Upper lobe of right lung (tissue), 1 donor: ENCODE measurements around the gene SLC9C1. TPM values are rescaled to one million over a fixed set of nuclear protein-coding genes. Genes with fewer than 3 reads are reported as not detected.

Experiments used
- ATAC-seq: fragments of 200-7000 bp; cut with Tn5 transposase; one replicate; pipeline ENCODE4 v1.9.1; 2020; ENCODE audit warnings: mild to moderate bottlenecking, moderate library complexity
- DNase-seq: peaks from one replicate; pipeline ENCODE4 v3.0.0-alpha.2; 2020
- H3K27ac ChIP-seq: fragments of 200-600 bp; one replicate; pipeline ENCODE4 v1.8.0; 2022
- H3K27me3 ChIP-seq: fragments of 200-600 bp; one replicate; pipeline ENCODE4 v1.8.0; 2022; ENCODE audit warnings: mild to moderate bottlenecking
- H3K36me3 ChIP-seq: fragments of 200-600 bp; one replicate; pipeline ENCODE4 v1.8.0; 2022
- H3K4me1 ChIP-seq: fragments of 200-600 bp; one replicate; pipeline ENCODE4 v1.8.0; 2022
- H3K4me3 ChIP-seq: fragments of 200-600 bp; one replicate; pipeline ENCODE4 v1.8.0; 2022; ENCODE audit warnings: mild to moderate bottlenecking
- H3K9me3 ChIP-seq: fragments of 200-600 bp; one replicate; pipeline ENCODE4 v1.8.0; 2022
- CTCF ChIP-seq: fragments of 200-600 bp; IDR thresholded peaks from one replicate; pipeline ENCODE4 v1.8.0; 2022; ENCODE audit warnings: antibody characterized with exemption
- intact Hi-C: fragments of 100-400 bp; cut with DNase I; formaldehyde crosslinking; loops from one replicate; pipeline ENCODE4 v1.11.0; 2022
- long read RNA-seq: library from polyadenylated mRNA; unstranded; transcript quantifications from one replicate; pipeline ENCODE4 v2.0.0, GENCODE V29; 2021
- total RNA-seq: library from RNA; stranded (reverse); fragmentation: NEBNext Ultra II Directional; extraction: Animal tissue kit (Norgen Biotek cat#: 25700); gene quantifications from one replicate; pipeline ENCODE4 v1.2.1, GENCODE V29; 2021
- donor health status: DM: no; HTN: yes; CAD: no; lungs with severe emphysema.

Gene SLC9C1
- not detected for total RNA-seq
- long read RNA-seq, partial matches to known transcripts = 0 of 4 reads
- long read RNA-seq, other reads (novel, unspliced or antisense) = 4 of 4 reads

- no peaks in the 10 kb centered on the region for H3K9me3 ChIP-seq
- peak within 1 kb of the TSS; percentile 48 for H3K4me3 ChIP-seq
- H3K27me3 ChIP-seq = no peaks in the 10 kb centered on the region
- intact Hi-C loops = no loop called here
- ATAC-seq = peak; percentile 91
- H3K4me1 ChIP-seq = peaks cover 3% of the 10 kb centered on the region
- peak; percentile 67 for TF ChIP-seq CTCF
- H3K36me3 ChIP-seq = no peaks in the 10 kb centered on the region
- peak within 1 kb of the TSS; percentile 61 for H3K27ac ChIP-seq
- DNase-seq = peak; percentile 36
These were observed at the start of gene SLC9C1 for GRCh38 chr3:112293368-112294321. SLC9C1 (minus strand) TSS chr3:112294216; CDS start chr3:112286791, 7,425 bp downstream.

- intact Hi-C loops = no loop called here
- no peaks in the 10 kb centered on the region for H3K4me1 ChIP-seq
- H3K4me3 ChIP-seq = no peak overlapping the region
- ATAC-seq (no peak), DNase-seq (no peak)
- H3K27ac ChIP-seq = no peak overlapping the region
- TF ChIP-seq CTCF = no peak
- no peaks in the 10 kb centered on the region for H3K36me3 ChIP-seq
- no peaks in the 10 kb centered on the region for H3K27me3 ChIP-seq
- H3K9me3 ChIP-seq = no peaks in the 10 kb centered on the region
These were observed 47.4 kb upstream of the SLC9C1 start for GRCh38 chr3:112341386-112341785.

- no peaks in the 10 kb centered on the region for H3K36me3 ChIP-seq
- intact Hi-C loops = no loop called here
- TF ChIP-seq CTCF = no peak
- ATAC-seq (no peak), DNase-seq (no peak)
- no peak overlapping the region for H3K27ac ChIP-seq
- no peaks in the 10 kb centered on the region for H3K27me3 ChIP-seq
- no peak overlapping the region for H3K4me3 ChIP-seq
- no peaks in the 10 kb centered on the region for H3K9me3 ChIP-seq
- no peaks in the 10 kb centered on the region for H3K4me1 ChIP-seq
These were observed 45.6 kb upstream of the SLC9C1 start for GRCh38 chr3:112339609-112340008.

- Histone ChIP-seq H3K4me3 (no peak overlapping the region), H3K36me3 (no peaks in the 10 kb centered on the region), H3K4me1 (no peaks in the 10 kb centered on the region), H3K9me3 (no peaks in the 10 kb centered on the region), H3K27me3 (no peaks in the 10 kb centered on the region), H3K27ac (no peak overlapping the region)
- TF ChIP-seq CTCF = no peak
- intact Hi-C loops = no loop called here
- DNase-seq = no peak
- no peak for ATAC-seq
These were observed 45.1 kb upstream of the SLC9C1 start for GRCh38 chr3:112339134-112339533.

GRCh38 chr3:112338727-112339056 lies 44.7 kb upstream of the SLC9C1 start:
- no peak for TF ChIP-seq CTCF
- ATAC-seq (no peak), DNase-seq (no peak)
- Histone ChIP-seq H3K9me3 (no peaks in the 10 kb centered on the region), H3K27me3 (no peaks in the 10 kb centered on the region), H3K27ac (no peak overlapping the region), H3K36me3 (no peaks in the 10 kb centered on the region), H3K4me1 (no peaks in the 10 kb centered on the region), H3K4me3 (no peak overlapping the region)
- intact Hi-C loops = no loop called here
